GM21529 (cell line): ENCODE results near the gene GDF3.
"Not testable (repeated sequence)": the region's sequence is repeated elsewhere in the genome, so short reads cannot be mapped to it uniquely, and the experiment has no call there.

Experiments used
- ATAC-seq: cut with Tn5 transposase; IDR thresholded peaks from one replicate; pipeline ENCODE4 v1.9.1; 2021; ENCODE audit not compliant: unreplicated experiment

Gene GDF3

DNA sequence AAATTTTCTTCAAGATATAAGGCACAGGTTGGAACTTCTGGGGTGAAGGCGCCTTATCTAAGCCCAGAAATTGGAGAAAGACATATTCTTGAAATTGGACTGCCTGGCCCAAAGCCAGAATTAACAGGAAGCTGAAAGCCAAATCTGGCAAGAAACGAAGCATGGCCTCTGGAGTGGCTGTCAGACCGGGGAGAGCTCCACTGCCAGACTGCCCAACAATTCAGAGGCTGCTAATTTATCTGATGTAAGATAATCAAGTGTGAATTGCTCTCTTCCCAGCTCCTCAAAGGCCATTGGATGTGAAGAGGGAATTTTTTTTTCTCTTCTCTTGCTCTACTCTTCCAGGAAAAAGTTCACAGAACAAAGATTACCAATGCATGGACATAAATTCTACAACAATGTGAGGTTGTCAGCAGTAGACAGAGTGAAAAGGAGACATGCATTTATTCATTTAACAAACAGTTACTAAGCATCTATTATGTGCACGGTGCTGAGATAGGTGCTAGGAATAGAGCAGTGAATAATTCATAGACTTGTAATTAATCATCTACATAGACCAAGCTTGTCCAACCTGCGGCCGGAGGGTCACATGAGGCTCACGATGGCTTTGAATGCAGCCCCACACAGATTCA is at the start of gene GDF3:
TSS of gene GDF3 (minus strand) at position 210 of the 632 bp plus-strand sequence. CDS start at position 163, 47 bp downstream.
- no peak for ATAC-seq

DNA sequence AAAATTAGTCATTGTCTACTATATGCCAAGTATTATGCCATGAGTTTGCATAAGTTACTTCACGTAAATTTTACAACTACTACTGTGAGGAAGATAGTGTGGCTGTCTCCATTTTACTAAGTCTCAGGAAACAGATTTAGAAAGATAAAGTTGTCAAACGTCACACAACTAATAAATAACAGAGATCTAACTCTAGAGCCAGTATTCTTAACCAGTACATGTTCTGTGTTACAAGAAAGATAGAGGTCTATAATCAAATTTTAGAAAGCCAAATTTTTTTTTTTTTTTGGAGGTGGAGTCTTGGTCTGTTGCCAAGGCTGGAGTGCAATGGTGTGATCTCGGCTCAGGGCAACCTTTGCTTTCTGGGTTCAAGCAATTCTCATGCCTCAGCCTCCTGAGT is 37.4 kb upstream of the GDF3 start:
- no peak for ATAC-seq

DNA sequence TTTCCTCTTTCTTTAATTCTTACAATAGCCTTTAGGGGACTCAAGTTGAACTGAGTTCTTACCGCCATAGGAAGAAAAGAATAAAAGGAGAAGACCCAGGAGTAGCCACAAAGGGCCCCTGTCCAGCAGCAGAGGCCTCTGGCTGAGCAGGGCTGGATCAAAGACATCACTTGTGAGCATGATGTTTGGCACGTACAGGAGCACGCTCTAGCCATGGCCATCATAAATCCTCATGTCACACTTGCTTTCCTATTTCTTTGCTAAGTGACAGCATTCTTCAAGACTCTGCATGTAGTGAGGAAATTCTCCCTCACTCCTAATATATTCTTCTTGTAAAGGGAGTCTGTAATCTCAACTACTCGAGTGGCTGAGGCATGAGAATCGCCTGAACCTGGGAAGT is 35.9 kb upstream of the GDF3 start:
- ATAC-seq, result no peak

DNA sequence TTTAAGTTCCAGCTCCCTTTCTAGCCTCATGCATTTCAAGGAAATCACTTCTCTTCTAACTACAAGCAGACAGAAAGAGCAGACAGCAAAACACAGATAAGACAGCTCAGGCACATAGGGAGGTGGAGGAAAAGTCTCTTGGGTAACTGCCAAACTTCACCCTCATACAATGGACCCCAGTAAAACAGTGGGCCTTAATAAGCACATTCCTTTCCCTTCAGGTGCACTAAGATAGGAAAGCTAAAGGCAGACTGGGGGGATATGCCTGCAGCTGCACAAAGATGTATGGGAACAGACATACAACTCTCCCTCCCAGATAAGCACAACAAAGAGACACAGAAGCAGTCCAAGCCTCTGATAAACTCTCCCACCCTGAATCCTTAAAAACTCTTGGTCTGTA is 35.4 kb upstream of the GDF3 start:
- ATAC-seq, result not testable (repeated sequence)

DNA sequence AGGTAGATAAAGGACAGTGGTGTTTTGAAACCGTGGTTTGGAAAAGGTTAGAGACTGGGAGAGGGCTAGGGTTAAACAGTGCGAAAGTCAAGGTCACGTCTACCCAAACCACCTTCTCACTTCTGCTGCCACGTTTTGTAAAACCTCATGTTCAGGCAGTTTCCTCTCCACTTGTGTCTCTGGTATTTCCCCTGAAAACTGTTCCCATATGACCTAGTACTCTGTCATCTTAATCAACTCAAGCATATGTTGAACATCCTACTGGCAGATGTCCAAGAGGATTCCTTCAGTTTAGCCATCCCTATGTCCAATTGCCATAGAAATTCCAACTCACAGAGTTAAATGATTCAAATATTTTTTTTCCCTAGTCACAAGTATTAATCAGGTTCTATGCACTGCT is 34.2 kb upstream of the GDF3 start:
- no peak for ATAC-seq

DNA sequence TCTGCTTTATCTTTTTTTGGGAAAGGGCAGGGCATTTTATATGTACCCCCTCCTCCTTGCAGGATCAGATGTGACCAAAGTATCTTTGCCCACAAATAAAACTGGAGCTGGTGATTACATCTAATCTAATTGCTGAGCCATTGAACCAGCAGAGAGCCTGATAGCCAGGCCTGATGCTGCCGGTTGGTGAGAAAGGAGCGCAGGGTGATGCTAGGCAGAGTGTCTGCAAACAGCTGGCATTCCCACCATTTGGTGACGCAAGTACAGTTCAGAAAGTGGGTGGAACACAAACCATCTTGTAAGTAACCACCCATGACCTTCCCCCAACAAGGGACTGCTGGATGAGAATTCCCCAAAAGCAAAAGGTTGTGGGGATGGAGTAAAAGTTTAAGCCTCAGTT is 28.4 kb upstream of the GDF3 start:
- ATAC-seq, result no peak

DNA sequence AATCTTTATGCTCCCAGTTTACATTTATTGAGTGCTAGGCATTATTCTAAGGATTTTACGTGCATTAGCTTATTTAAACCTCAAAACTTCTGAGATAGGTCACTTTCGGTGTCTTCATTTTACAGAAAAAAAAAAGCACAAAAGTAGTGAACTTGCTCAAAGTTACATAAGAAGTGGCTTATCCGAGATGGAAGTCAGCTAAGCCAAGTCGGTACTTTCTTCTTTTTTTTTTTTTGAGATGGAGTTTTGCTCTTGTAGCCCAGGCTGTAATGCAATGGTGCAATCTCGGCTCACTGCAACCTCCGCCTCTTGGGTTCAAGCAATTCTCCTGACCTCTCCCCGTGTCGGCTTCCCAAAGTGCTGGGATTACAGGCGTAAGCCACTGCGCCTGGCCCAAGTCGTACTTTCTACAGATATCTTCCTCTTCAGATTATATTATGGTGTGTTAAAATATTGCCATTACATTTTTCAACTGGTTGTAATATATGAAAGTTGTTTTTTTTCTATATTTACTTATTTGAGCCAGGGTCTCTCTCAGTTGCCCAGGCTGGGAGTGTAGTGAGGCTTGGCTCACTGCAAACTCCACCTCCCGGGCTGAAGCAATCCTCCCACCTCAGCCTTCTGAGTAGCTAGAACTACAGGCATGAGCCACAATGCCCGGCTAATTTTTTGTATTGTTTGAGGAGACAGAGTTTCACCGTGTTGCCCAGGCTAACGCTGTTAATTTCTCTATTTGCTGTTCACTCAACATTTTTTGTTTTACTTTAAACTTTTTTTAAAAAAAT is 24.6 kb upstream of the GDF3 start:
- no peak for ATAC-seq

DNA sequence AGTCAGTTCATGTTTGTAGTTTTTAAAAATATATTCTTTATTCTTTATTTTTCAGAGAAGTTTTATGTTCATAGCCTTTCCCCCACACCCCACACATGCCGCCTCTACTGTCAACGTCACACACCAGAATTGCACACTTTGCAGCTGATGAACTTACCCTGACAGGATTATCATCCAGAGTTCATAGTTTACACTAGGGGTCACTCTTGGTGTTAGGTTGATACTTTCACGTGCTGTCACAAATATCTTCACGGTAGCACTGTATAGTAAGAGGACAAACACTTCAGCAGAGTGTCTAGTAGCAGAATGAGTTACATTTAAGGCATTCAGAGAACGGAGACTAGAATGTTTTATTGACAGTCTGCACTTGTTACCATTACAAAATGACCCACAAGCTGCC is 20.8 kb upstream of the GDF3 start:
- no peak for ATAC-seq

DNA sequence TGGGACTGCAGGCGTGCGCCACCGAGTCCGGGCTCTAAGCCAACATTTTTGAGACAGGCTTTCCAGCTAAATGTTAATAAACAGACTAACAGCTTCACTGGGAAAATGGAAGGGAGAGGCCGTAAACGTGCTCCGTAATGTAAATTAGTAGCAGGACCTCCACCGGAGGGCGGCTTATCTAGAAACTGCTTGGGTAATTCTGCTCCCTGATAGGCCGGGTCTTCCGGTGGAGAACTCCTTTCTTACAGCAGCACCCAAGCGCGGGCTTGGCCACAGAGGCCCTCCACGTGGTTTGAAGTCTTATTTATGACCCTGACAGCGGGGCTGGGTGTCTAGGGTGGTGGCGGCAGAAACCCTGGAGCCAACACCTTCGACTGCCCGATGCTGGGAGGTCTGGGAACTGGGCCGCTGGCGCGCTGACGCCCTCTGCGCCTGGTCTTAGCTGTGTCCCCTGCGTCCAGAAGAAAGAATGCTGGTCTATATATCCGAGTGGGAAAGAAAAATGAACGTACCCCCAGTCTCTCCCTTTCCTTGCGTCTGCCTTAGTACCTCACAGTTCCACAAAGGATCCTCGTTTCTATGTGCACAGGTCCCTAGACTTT is 17.4 kb upstream of the GDF3 start:
- no peak for ATAC-seq

DNA sequence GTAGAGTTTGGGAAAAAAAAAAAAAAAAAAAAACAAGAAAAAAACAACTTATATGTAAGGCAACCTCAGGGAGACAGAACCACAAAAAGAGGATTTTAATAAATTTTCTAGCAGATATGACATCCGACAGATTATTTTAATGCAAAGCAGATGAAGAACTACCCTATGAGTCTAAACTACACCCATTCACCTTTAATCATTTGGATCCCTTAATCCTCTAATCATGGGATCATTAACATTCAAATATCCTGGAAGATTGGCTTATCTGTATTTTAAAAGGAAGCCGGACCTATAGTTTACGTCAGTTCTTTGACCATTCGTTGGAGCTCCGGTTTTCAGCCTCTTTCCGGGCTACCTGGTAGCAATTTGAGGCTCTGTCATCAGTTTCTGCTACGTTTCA is 15.6 kb upstream of the GDF3 start, which contains the start of gene DPPA3:
TSS of gene DPPA3 (plus strand) at position 301 of the 400 bp plus-strand sequence. CDS start 138 bp downstream, outside the sequence.
- no peak for ATAC-seq

DNA sequence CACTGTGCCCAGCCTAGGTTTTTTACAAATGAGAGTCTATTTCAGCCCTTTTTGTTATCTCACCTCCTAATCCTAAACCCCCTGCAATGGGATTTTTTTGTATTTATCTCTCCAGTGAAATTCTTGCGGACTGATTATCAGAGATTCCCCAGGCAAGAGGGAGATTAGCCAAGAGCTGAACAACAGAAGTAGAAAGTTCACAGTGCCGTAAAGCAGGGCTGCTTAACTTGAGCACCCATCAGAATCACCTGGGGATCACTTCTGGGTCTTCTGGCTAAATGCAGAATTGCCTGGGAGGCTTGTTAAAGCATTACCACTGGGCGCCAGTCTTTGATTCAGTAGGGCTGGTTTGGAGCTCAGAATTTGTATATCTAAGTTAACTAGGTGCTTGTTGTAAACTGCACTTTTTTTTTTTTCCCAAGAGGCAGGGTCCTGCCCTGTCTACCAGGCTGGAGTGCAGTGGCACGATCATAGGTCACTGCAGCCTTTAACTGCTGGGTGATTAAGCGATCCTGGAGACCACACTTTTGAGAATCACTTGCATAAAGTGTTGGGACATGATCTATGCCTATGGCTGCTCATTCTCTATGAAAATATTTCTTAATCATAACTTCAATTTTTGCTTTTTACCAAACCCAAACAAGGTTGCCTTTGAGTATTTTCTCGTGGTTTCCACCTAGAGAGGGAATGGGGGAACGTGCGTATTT is 14.5 kb upstream of the GDF3 start:
- ATAC-seq, result no peak

DNA sequence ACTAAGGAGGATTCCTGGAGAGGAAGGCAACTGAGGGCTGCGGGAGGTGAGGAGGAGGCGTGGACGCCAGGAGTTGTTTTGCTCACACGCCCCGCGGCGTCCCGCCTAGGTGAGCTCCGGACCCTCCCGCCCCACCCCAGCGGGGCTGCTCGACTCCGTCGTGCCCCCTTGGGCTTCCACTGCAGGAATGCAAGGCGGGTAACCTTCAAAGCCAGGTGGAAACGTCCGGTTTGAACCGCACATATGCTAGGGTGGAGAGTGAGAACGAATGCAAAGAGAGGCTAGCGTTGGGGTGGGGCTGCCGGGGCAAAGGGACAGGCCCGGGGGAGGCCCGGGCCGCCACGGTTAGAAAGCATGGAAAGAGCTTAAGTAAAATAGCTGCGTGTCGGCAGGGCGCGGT is 10.3 kb upstream of the GDF3 start:
- ATAC-seq, result no peak

DNA sequence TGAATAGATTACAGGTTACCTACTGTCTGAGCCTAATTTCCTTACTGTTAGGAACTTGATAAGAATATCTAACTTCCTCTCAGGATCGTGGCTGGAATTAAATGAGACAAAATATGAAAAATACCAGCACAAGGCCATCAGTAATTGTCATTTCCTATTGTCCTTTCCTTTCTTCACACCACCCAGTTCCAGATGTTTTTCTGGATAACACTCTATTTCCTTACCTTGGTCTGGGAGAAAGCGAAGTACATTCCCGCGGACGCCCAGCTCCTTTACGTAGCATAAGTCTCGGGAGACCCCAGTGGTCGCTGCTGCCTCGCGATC is 376 bp downstream of the GDF3 start:
- ATAC-seq, result no peak

DNA sequence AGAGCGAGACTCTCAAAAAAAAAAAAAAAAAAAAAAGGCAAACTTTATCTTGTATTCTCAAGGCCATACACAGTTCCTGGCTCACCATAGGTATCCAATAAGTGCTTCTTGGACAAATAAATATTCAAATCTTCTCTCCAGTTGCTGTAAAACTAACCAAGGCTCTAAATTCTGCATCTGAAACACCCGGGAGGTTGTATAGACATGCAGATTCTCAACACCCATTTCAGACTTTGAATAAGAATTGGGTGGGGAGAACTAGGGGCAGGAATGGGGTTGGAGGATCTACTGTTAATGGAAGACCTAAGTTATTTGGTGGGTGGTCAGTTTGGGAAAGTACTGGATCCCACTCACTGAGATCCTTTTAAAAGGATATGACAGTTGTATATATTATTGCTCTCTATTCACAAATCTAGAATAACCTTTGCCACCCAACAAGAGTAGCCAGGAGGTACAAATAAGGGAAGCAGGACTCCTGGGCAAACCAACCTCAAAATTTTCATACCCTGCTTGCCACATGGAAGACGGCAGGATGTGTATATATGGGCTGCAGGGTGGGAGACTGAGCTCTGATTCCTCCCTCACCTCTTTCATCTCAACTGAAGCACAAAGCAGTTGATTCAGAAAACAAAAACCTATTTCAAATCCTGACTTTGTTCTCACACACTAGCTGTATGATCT is 879 bp downstream of the GDF3 start:
- ATAC-seq, result no peak

DNA sequence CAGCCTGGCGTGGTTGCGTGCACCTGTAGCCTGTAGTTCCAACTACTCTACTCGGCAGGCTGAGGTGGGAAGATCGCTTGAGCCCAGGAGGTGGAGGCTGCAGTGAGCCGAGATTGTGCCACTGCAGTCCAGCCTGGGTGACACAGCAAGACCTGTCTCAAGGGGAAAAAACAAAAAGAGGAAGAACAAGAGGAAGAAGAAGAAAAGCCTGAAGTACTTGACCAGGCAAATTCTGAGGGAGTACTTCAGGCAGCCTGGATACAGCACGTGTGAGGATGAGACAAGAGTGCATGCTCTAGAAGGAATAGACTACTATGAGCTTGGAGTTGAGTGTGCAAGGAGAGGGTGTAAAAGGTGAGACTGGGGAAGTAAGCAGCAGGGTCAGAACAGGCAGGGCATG is 1.8 kb downstream of the GDF3 start:
- ATAC-seq, result no peak

DNA sequence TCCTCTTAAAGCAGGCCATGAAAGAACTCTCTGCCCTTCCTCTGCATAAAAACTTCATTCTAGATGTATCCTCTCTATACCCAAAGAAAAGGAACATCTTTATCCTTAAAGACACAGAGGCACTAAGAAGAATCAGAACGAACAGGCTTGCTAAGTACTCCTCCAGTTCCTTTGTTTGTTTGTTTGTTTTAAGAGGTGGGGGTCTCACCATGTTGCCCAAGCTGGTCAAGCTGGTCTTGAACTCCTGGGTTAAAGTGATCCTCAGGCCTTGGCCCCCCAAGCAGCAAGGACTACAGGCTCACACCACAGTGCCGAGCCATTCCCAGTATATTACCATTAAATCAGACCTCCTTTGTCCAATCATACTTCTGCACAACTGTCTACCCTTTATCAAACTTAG is 14.0 kb downstream of the GDF3 start:
- no peak for ATAC-seq

DNA sequence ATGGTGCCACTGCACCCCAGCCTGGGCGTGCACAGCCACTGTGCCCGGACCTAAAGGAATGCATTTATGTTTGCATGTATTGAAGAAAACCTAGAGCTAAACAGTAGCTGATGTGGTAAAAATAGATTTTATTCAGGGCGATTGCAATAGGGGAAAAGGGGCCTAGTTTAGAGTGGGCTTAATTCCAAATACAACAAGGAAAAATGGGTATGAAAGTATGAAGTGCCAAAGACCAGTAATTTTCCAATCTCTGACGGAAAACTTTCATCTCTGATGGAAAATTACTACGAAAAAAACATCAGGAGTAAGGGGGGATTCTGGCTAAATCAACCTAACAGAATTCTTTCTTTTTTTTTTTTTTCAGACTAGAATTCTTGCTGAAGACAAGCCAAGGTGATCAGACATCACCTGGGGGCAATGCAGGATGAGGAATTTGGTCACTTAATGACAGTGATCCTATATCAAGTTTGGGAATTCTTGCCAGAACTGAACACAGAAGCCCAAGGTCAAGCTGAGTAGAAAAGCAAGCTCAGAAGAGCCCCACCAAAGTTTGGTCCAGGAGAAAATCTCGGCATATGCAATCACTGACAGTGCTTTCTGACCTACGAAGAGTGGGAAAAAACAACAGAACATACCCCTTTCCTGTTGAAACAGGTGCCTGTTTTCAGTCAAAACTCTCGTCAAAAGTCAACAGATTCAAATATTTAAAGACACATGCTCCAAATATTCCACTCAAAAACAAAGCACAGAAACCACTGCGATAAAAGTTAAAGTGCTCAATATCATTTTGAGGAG is 16.1 kb downstream of the GDF3 start:
- ATAC-seq, result no peak

DNA sequence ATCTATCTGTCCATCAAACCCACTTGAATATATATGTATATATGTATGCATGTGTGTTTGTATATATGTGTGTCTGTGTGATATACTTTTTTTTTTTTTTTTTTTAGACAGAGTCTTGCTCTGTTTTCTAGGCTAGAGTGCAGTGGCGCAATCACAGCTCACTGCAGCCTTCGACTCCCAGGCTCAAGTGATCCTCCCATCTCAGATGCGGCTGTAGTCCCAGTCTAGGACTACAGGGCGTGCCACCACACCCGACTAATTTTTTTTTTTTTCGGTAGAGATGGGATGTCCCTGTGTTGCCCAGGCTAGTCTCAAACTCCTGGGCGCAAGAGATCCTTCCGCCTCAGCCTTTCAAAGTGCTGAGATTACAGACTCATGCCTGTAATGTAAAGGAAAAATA is 16.8 kb downstream of the GDF3 start:
- no peak for ATAC-seq

DNA sequence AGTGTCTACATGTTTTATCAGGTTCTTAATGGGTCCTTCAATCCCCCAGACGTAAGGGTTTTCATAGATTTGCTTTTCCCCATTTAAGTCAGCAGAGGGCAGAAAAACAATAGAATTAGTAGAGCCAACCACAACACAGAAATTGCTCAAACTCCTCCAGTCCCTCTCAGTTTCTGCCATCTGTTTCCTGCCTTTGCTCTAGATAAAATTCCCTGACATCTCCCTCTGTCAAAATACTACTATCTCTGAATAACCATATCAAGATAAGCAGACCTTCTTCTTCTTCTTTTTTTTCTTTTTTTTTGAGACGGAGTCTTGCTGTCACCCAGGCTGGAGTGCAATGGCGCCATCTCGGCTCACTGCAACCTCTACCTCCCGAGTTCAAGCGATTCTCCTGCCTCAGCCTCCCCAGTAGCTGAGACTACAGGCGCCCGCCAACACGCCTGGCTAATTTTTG is 18.1 kb downstream of the GDF3 start:
- not testable (repeated sequence) for ATAC-seq

DNA sequence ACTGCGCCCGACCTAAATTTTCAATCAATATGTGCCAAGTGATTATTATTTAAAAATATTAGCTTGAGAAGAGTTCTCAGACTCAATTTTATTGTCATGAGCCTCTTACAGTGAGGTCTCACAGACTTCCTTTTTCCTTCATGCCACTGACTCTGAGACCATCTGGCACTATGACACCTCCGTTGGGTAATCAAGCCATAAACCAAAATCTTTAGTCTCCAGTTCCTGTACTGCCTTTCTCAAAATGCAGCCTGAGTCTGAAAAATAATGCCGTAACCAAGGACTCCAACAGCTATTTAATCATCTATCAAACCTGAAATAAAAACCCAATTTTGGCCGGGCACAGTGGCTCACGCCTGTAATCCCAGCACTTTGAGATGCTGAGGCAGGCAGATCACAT is 20.1 kb downstream of the GDF3 start:
- ATAC-seq, result not testable (repeated sequence)
